Anterior cingulate cortex (tissue), 58 donors: ENCODE data around the gene SLC24A4.

Experiments
- DNase-seq, 58 donors: peaks; one replicate each; lab custom pipeline; 2025; lab: John Stamatoyannopoulos, UW

The SLC24A4 gene

GRCh38 chr14:92323011-92323915 lies at the start of gene SLC24A4:
Gene SLC24A4, plus strand, starts transcription at chr14:92323165. Its CDS starts 666 bp downstream, at chr14:92323831.
- peak in 19 of 58 donors; percentile 6 to 50 (median 20) for DNase-seq

- no peak for DNase-seq
These were observed 49.8 kb upstream of the SLC24A4 start for GRCh38 chr14:92273166-92273565.

DNA sequence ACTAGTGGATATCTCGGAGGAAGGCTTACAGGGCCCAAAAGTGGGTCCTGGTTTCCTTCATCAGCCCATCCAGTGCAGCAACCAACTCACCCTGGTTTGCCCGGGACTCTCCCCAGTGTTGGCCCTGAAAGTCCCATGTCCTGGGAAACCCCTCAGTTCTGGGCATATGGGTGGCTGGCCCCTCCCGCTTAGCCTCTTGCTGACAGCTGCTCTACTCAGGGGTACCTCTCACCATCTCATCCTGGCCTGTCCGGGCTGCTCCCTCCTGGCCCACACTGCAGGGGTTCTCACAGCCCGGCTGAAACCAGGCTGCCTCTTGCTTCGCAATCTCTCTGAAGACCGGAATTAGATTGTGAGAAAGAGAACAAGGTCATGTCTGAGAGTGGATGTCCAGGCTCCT lies 48.9 kb upstream of the SLC24A4 start:
- DNase-seq = no peak

- DNase-seq = no peak
These were observed 46.9 kb upstream of the SLC24A4 start for GRCh38 chr14:92276074-92276473.

GRCh38 chr14:92277031-92277430 lies 45.9 kb upstream of the SLC24A4 start:
- DNase-seq = no peak

DNA sequence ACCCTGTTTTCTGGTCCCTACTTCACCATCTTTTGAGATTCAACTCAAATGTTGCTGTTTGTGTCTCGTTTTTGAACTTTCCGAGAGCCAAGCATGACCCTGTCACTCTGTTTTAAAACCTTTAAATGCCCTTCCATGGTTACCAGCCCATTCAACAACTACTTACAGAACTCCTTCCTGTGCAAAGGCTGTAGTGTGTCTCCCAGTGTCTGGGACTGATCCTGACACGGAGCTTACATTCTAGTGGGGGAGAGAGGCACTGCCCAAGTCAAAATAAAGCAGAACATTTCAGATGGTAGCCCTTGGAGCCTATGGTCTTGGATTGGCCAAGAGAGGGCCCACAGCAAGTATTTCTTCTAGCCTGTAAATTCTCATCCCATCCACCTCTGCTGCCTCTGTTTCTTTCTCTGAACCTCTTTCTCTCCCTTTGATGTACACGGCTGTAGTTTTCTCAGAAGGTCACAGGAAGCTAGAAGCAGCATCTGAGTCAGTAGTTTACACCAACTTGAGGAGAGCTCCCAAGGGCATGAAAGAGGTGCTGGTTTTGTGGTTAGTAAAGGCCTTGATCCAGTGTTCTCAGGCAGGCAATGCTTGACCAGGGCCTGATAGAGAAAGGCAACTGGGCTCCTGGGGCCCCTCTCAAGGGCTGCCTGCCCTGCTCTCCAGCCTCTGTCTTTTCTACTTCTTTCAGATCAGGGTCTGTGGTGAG lies 42.3 kb upstream of the SLC24A4 start:
- DNase-seq = no peak

DNA sequence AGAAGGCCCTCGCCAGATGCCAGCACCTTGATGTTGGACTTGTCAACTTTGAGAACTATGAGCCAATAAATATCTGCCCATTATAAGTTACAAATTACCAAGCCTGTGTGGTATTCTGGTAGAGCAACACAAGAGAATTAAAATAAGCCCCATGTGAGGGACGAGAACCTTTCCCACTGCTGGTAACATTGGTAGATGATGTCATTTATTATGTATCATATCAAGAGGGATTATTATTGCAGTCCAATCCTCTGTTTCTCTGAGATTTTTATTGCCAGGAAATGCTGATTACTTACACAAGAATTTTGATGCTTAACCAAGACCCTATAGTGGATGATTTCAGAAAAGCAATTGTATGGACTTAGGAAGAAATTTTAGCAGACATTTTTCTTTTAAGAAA lies 40.3 kb upstream of the SLC24A4 start:
- DNase-seq = no peak

GRCh38 chr14:92285311-92285710 lies 37.7 kb upstream of the SLC24A4 start:
- DNase-seq = no peak

GRCh38 chr14:92287987-92288386 lies 35.0 kb upstream of the SLC24A4 start:
- DNase-seq = no peak

GRCh38 chr14:92288994-92289660 lies 33.8 kb upstream of the SLC24A4 start:
- no peak for DNase-seq

DNA sequence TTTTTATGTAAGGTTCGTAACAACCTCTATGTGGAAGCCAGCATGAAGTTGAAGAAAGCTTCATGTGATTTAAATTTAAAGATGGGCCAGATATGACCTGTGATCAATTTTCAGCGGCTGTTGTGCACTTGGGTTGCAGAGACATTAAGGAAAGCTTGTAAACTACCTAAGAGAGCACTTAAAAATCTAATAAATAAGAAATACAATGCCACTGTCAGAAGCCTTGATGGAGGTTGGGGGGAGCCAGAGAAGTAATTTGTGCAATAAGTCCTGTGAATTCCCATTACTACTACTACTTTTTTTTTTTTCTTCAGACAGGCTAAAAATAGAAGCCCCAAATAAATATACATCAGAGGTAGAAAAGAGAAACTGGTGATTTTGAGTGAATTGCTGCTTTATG lies 30.3 kb upstream of the SLC24A4 start:
- DNase-seq = no peak

DNA sequence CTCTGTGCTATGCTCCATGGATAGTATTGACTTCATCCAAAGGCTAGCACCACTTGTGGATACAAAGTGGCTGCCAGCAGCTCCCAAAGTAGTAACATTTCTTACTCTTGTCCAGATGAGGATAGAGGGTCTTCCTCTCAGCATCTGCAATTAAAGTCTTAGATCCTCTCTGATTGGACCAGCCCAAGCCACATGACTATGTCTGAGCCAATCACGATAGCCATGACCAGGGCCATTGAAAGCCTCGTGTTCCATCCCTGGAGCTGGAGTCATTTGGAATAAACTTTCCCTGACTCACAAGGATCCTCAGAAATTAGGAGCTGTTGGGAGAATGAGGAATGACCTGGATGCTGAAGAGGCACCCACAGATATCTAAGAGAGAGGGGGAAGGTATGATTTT lies 28.5 kb upstream of the SLC24A4 start:
- DNase-seq = no peak

DNA sequence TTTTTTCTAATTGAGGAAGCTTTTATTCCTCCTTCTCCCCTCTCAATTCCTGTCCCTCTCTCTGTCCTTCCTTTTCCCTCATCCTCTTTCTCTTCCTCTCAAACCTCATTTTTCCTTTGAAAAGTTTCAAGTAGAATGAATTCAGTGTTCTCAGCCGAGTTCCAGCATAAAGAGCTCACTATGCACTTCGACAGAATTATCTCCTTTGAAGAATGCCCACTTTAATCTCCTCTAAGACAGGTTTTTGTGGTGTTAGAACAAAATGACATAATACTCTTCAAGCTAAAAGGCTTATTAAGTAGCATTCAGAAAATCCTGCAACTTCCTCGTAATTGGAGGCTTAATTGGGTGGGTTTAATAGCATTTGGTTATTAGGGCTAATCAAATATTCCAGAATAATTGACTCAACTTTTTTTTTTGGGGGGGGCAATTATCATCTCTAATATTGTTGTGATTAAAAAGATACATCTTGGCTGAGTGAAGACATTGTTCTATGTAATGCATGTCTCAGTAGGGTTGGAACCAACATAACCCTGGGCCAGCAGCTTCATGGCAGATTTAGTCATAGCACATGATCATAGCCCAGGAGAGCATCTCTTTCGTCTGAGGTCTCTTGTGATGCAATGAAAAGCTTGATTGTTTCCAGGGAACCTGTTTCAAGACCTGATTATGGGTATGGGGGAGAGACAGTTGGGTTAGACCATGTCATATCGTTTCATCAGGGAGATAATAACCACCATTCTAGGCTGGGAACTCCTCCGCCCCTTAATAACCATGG lies 25.0 kb upstream of the SLC24A4 start:
- no peak for DNase-seq

GRCh38 chr14:92302481-92302880 lies 20.5 kb upstream of the SLC24A4 start:
- no peak for DNase-seq

DNA sequence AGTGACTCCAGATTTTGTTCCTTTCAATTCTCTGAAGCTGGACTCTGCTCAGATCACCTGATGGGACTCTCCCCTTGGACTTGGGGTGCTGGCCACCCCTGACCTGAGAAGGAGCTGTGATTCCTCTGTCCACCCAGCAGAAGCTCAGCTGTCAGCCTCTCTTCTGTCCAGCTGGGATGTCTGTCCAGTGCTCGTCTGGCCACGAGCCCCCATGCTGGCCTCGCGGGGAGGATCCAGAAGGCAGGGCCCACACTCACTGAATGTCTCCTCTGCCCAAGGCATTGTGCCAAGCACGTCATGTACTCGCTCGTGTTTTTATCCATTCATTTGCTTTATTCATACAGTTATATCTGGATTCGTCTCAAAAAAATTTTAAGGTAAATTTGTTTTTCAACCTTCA lies 14.2 kb upstream of the SLC24A4 start:
- no peak for DNase-seq

GRCh38 chr14:92309968-92310530 lies 12.9 kb upstream of the SLC24A4 start:
- DNase-seq = peak in 11 of 58 donors; percentile 12 to 53 (median 30)

DNA sequence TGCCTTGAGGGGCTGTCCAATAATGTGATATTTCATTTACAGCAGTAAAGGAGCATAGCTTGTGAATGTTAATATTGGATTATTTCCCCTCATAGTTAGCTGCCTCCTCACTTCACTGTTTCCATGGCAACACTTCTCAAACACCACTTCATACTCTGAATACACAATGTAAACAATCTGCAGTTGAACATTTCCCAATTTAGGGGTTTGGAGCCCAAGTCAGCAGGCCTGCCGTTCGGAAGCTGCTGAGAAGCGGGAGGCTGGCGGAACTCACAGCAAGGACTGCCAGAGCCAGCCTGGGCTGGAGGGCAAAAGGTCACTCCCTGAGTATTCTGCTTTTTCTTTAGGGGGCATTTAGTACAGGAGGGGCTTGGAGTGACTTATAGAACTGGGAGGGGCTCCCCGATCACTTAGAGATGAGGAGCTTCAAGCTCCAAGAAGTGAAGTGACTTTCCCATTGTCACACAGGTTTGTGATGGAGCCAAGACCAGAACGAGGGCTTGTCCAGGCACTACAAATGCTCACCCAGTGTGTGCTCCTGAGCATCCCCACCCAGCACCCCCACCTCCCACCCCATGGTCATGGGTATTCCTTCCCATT lies 12.1 kb upstream of the SLC24A4 start:
- DNase-seq = peak in 17 of 58 donors; percentile 6 to 65 (median 19)

DNA sequence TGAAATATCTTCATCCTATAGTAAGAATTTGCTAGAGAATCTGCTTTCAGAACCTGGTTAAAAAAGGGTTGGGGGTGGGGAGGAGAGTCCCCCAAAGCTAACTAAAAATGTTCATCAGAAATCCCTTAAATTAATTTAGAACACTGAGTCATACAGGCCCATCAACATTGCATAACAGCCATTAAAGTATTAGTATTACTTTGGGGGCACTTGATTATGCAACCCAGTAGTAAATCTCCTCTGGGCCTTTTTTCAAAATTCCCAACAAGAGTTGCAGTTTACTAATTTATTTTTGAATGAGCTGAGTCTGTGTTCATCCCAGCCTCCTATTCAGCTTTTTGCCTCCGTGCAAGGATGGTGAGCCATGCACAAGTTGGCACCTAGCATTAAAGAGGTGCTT lies 8.8 kb upstream of the SLC24A4 start:
- DNase-seq = no peak

GRCh38 chr14:92315050-92315805 lies 7.7 kb upstream of the SLC24A4 start:
- peak in 46 of 58 donors; percentile 12 to 84 (median 47) for DNase-seq
